DMS79 treated with DMSO at 0.1 percent for 48 hours (cell line): ENCODE measurements around the gene EIF2B5.

Experiments used
- DNase-seq: peaks from one replicate; lab custom pipeline; 2025; lab: John Stamatoyannopoulos, UW

Gene EIF2B5

GRCh38 chr3:184174284-184174645 lies 39.1 kb downstream of the EIF2B5 start:
- no peak for DNase-seq

GRCh38 chr3:184174646-184175492 lies 39.7 kb downstream of the EIF2B5 start, which contains the start of gene AP2M1:
Gene AP2M1, plus strand, starts transcription at chr3:184174855. Its CDS starts 2,139 bp downstream, at chr3:184176994.
- peak; percentile 99 for DNase-seq

GRCh38 chr3:184175506-184175905 lies 40.3 kb downstream of the EIF2B5 start:
- DNase-seq: no peak

- DNase-seq: no peak
These were observed 40.8 kb downstream of the EIF2B5 start for GRCh38 chr3:184175981-184176376.

GRCh38 chr3:184176377-184177330 lies 41.5 kb downstream of the EIF2B5 start:
- DNase-seq: no peak

- no peak for DNase-seq
These were observed 42.2 kb downstream of the EIF2B5 start for GRCh38 chr3:184177331-184177731.

- no peak for DNase-seq
These were observed 42.7 kb downstream of the EIF2B5 start for GRCh38 chr3:184177767-184178306.

GRCh38 chr3:184178521-184179138 lies 43.5 kb downstream of the EIF2B5 start:
- DNase-seq: no peak

- no peak for DNase-seq
These were observed 45.0 kb downstream of the EIF2B5 start for GRCh38 chr3:184180165-184180564.

- DNase-seq: no peak
These were observed 46.4 kb downstream of the EIF2B5 start for GRCh38 chr3:184181596-184181995.

GRCh38 chr3:184183679-184184078 lies 48.5 kb downstream of the EIF2B5 start:
- DNase-seq: no peak

- no peak for DNase-seq
These were observed 49.5 kb downstream of the EIF2B5 start for GRCh38 chr3:184184546-184185230.

- peak; percentile 98 for DNase-seq
These were observed 50.5 kb downstream of the EIF2B5 start for GRCh38 chr3:184185461-184186183.

- DNase-seq: no peak
These were observed 51.2 kb downstream of the EIF2B5 start, which contains the start of gene ABCF3 for GRCh38 chr3:184186184-184186901. Gene ABCF3, plus strand, starts transcription at chr3:184186199. Its CDS starts 9 bp downstream, at chr3:184186208.

- no peak for DNase-seq
These were observed 51.7 kb downstream of the EIF2B5 start for GRCh38 chr3:184186902-184187207.

GRCh38 chr3:184188080-184188479 lies 52.9 kb downstream of the EIF2B5 start:
- DNase-seq: no peak

GRCh38 chr3:184189421-184189820 lies 54.3 kb downstream of the EIF2B5 start:
- DNase-seq: no peak

GRCh38 chr3:184192889-184193288 lies 57.7 kb downstream of the EIF2B5 start:
- no peak for DNase-seq

GRCh38 chr3:184193991-184194539 lies 58.9 kb downstream of the EIF2B5 start:
- no peak for DNase-seq
